ENCODE data around the gene GZMH.
A peak's percentile ranks its signal among the peaks of the same experiment; 100 is the strongest.
"Not testable (repeated sequence)": the region's sequence is repeated elsewhere in the genome, so short reads cannot be mapped to it uniquely, and the experiment has no call there.

The GZMH gene

GRCh38 chr14:24612196-24612595 lies 2.7 kb upstream of the GZMH start:
- DNase-seq: peak in 1 of 2 experiments; percentile 8
- TF ChIP-seq GATA1 (IDR thresholded peaks at IDR 0.05; ENCODE audit: low read depth, low read length): no peak
- TF ChIP-seq POLR2A (IDR thresholded peaks at IDR 0.05; ENCODE audit: low read length): no peak

- TF ChIP-seq POLR2A (IDR thresholded peaks at IDR 0.05; ENCODE audit: low read length): no peak
- no peak for TF ChIP-seq GATA1 (IDR thresholded peaks at IDR 0.05; ENCODE audit: low read depth, low read length)
- DNase-seq: no peak
These were observed 1.6 kb downstream of the GZMH start for GRCh38 chr14:24607635-24608514.

GRCh38 chr14:24607081-24607480 lies 2.4 kb downstream of the GZMH start:
- no peak for TF ChIP-seq GATA1 (IDR thresholded peaks at IDR 0.05; ENCODE audit: low read depth, low read length)
- no peak for TF ChIP-seq POLR2A (IDR thresholded peaks at IDR 0.05; ENCODE audit: low read length)
- DNase-seq: no peak

GRCh38 chr14:24606297-24606696 lies 3.2 kb downstream of the GZMH start:
- no peak for DNase-seq

GRCh38 chr14:24605435-24606190 lies 3.9 kb downstream of the GZMH start:
- TF ChIP-seq POLR2A (IDR thresholded peaks at IDR 0.05; ENCODE audit: low read length) (no peak), GATA1 (IDR thresholded peaks at IDR 0.05; ENCODE audit: low read depth, low read length) (no peak)
- peak; percentile 22 to 55 for DNase-seq

More at GRCh38 chr14:24606297-24606696, 3.2 kb downstream of the GZMH start:
- no peak for TF ChIP-seq GATA1 (IDR thresholded peaks at IDR 0.05; ENCODE audit: low read depth, low read length)
- no peak for TF ChIP-seq POLR2A (IDR thresholded peaks at IDR 0.05; ENCODE audit: low read length)

GRCh38 chr14:24597403-24597802 lies 12.1 kb downstream of the GZMH start:
- TF ChIP-seq GATA1 (IDR thresholded peaks at IDR 0.05; ENCODE audit: low read depth, low read length): no peak
- no peak for TF ChIP-seq POLR2A (IDR thresholded peaks at IDR 0.05; ENCODE audit: low read length)
- no peak for DNase-seq

GRCh38 chr14:24595073-24595808 lies 14.2 kb downstream of the GZMH start:
- no peak for DNase-seq
- no peak for TF ChIP-seq GATA1 (IDR thresholded peaks at IDR 0.05; ENCODE audit: low read depth, low read length)

- DNase-seq: not testable (repeated sequence)
These were observed 18.5 kb downstream of the GZMH start for GRCh38 chr14:24591004-24591403.

- not testable (repeated sequence) for DNase-seq
These were observed 25.1 kb downstream of the GZMH start for GRCh38 chr14:24584402-24584801.

GRCh38 chr14:24578558-24578957 lies 30.9 kb downstream of the GZMH start:
- no peak for TF ChIP-seq GATA1 (IDR thresholded peaks at IDR 0.05; ENCODE audit: low read depth, low read length)
- TF ChIP-seq POLR2A (IDR thresholded peaks at IDR 0.05; ENCODE audit: low read length): no peak
- no peak for DNase-seq

- DNase-seq: no peak
- TF ChIP-seq GATA1 (IDR thresholded peaks at IDR 0.05; ENCODE audit: low read depth, low read length) (no peak), POLR2A (IDR thresholded peaks at IDR 0.05; ENCODE audit: low read length) (no peak)
These were observed 32.7 kb downstream of the GZMH start for GRCh38 chr14:24576771-24577170.

GRCh38 chr14:24576182-24576581 lies 33.3 kb downstream of the GZMH start, which contains the start of gene CTSG:
Gene CTSG, minus strand, starts transcription at chr14:24576250. Its CDS starts 27 bp downstream, at chr14:24576223.
- TF ChIP-seq POLR2A (IDR thresholded peaks at IDR 0.05; ENCODE audit: low read length) (no peak), GATA1 (IDR thresholded peaks at IDR 0.05; ENCODE audit: low read depth, low read length) (no peak)

GRCh38 chr14:24574206-24574774 lies 35.2 kb downstream of the GZMH start:
- TF ChIP-seq GATA1 (IDR thresholded peaks at IDR 0.05; ENCODE audit: low read depth, low read length) (no peak), POLR2A (IDR thresholded peaks at IDR 0.05; ENCODE audit: low read length) (no peak)
- no peak for DNase-seq

More at GRCh38 chr14:24576182-24576581, 33.3 kb downstream of the GZMH start, which contains the start of gene CTSG:
- DNase-seq: no peak

- TF ChIP-seq POLR2A (IDR thresholded peaks at IDR 0.05; ENCODE audit: low read length) (no peak), GATA1 (IDR thresholded peaks at IDR 0.05; ENCODE audit: low read depth, low read length) (no peak)
- DNase-seq: no peak
These were observed 43.2 kb downstream of the GZMH start for GRCh38 chr14:24566318-24566717.

Measured in erythroblast (primary cell).